LoVo (cell line): ENCODE data around the gene CYSRT1.
A peak's percentile ranks its signal among the peaks of the same experiment; 100 is the strongest.

Experiments used
- DNase-seq: peaks from one replicate; pipeline ENCODE4 v3.0.0-alpha.2; 2016; ENCODE audit warnings: low spot score

CYSRT1 gene

GRCh38 chr9:137224830-137225694 is at the start of gene CYSRT1:
CYSRT1 (plus strand) TSS chr9:137225174; CDS start chr9:137225622, 448 bp downstream.
- peak; percentile 37 for DNase-seq

- DNase-seq = no peak
These were observed 49.5 kb upstream of the CYSRT1 start for GRCh38 chr9:137175345-137175961.

- DNase-seq = no peak
These were observed 48.4 kb upstream of the CYSRT1 start for GRCh38 chr9:137176302-137177182.

GRCh38 chr9:137178201-137178938 is 46.6 kb upstream of the CYSRT1 start:
- DNase-seq = no peak

- DNase-seq = no peak
These were observed 45.9 kb upstream of the CYSRT1 start for GRCh38 chr9:137178939-137179630.

- no peak for DNase-seq
These were observed 45.2 kb upstream of the CYSRT1 start for GRCh38 chr9:137179761-137180160.

- DNase-seq = no peak
These were observed 44.5 kb upstream of the CYSRT1 start for GRCh38 chr9:137180491-137180890.

GRCh38 chr9:137181680-137182079 is 43.3 kb upstream of the CYSRT1 start:
- DNase-seq = no peak

GRCh38 chr9:137182836-137183235 is 42.1 kb upstream of the CYSRT1 start:
- no peak for DNase-seq

- DNase-seq = no peak
These were observed 40.9 kb upstream of the CYSRT1 start for GRCh38 chr9:137183980-137184595.

- DNase-seq = no peak
These were observed 39.9 kb upstream of the CYSRT1 start for GRCh38 chr9:137184881-137185660.

- DNase-seq = no peak
These were observed 39.1 kb upstream of the CYSRT1 start for GRCh38 chr9:137185921-137186320.

GRCh38 chr9:137186385-137186784 is 38.6 kb upstream of the CYSRT1 start:
- DNase-seq = no peak

- DNase-seq = no peak
These were observed 37.6 kb upstream of the CYSRT1 start for GRCh38 chr9:137187386-137187785.

GRCh38 chr9:137188086-137188489 is 36.9 kb upstream of the CYSRT1 start:
- no peak for DNase-seq

GRCh38 chr9:137188490-137189296 is 36.3 kb upstream of the CYSRT1 start, which contains the start of the genes ANAPC2 and SSNA1:
ANAPC2 (minus strand) TSS chr9:137188560; CDS start chr9:137188532, 28 bp downstream.
SSNA1 (plus strand) TSS chr9:137188676; CDS start chr9:137188727, 51 bp downstream.
- DNase-seq = peak; percentile 92

GRCh38 chr9:137189297-137190295 is 35.4 kb upstream of the CYSRT1 start:
- no peak for DNase-seq
